GM19328 (cell line): ENCODE data around the gene OR51V1.

ENCODE experiments used
- ATAC-seq: cut with Tn5 transposase; IDR thresholded peaks from one replicate; pipeline ENCODE4 v1.9.1; 2021; ENCODE audit warnings: mild to moderate bottlenecking, moderate library complexity; ENCODE audit not compliant: unreplicated experiment

Gene OR51V1

DNA sequence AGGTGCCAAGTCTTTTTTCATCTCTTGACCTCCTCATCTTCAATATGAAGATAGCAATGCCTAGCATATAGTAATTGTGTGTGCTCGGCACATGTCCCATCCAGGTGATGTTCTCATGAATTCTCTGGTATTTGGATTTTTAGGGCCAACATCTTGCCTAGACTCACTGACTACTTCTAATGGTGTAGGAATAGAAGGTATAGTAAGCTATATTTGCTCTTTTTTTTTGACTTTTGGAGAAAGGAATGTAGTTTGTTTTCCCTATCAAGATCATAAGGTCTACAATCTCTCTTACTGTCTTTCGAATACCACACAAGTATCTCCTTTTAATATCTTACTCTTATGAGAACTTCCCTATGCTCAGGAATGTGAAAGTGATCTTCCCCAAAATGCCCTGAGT, 30.6 kb upstream of the OR51V1 start:
- no peak for ATAC-seq

DNA sequence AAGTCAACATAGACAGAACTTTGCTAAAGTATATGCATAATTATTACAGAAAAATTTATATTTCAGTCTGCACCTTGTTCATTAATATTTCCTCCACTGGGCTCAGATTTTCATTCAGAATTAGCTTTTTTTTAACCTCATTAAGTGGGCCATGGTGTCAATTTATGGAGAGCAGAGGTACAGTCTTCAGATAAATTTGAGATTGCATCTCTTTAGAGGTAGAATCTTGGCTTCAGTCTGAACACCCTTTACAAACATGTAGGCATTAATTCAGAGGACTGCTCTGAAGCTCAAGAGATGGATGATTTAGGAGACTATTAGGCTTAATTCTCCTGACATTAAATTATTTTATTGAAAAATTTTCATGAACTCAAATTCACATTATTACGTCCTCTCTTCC, 29.8 kb upstream of the OR51V1 start:
- ATAC-seq = no peak

DNA sequence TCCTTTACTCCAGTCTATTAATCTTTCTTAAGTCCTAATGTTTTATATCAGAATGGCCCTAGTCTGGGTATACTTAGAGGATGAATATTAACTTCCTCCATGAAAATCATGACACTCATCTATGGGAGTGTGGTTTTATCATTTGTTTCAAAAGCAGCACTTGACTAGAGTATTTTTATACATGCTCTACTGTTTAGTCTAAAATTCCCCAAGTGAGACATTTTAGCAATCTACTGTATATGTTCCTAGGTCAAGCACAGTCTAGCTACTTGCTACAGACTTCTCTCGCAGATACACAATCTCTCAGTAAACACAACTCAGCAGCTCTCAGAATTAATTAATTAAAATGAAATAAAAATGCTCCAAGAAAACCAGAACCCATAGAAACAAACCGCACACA, 29.3 kb upstream of the OR51V1 start:
- ATAC-seq = no peak

DNA sequence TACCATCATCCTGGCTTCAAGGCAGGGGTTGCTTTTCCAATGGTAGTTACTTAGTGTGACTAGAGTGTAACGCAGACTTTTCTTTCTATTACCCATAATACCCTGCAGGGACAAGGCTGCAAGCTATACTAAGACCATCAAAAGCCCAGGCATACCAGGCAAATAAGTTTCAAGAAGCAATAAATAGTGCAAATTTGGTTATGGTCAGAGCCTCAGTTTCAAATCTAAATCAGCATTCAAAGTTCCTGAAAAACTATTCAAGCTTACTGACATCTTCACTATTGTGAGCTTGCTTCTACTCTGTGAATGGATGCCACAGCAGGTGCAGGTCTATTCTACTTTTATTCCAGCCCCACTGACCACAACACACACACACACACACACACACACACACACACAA, 28.9 kb upstream of the OR51V1 start:
- no peak for ATAC-seq

DNA sequence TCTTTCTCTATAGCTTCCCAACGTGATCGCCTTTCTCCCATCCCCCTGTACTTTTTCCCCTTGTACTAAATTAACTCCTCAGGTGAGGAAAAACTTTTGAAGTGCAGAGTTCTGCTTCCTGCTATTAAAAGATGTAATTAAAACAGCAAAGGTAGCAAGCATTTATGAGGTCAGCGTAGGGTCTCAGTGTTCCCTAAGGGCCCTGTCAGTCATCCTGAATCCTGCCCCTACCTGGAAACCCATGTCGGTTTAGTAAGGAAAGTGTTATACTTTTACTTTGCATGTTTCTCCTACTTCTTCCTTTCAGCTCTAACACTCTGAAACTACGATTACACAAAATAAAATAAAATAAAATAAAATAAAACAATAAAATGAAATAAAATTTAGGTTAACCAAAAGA, 27.6 kb upstream of the OR51V1 start:
- no peak for ATAC-seq

DNA sequence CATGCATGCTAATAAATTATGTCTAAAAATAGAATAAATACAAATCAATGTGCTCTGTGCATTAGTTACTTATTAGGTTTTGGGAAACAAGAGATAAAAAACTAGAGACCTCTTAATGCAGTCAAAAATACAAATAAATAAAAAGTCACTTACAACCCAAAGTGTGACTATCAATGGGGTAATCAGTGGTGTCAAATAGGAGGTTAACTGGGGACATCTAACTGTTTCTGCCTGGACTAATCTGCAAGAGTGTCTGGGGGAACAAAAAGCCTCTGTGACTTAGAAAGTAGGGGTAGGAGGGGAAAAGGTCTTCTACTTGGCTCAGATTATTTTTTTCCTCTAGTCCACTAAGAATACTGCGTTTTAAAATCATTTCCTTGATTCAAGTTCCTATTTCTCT, 27.2 kb upstream of the OR51V1 start:
- no peak for ATAC-seq

DNA sequence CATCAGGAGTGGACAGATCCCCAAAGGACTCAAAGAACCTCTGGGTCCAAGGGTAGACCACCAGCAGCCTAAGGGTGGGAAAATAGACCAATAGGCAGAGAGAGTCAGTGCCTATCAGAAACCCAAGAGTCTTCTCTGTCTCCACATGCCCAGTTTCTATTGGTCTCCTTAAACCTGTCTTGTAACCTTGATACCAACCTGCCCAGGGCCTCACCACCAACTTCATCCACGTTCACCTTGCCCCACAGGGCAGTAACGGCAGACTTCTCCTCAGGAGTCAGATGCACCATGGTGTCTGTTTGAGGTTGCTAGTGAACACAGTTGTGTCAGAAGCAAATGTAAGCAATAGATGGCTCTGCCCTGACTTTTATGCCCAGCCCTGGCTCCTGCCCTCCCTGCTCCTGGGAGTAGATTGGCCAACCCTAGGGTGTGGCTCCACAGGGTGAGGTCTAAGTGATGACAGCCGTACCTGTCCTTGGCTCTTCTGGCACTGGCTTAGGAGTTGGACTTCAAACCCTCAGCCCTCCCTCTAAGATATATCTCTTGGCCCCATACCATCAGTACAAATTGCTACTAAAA, 26.3 kb upstream of the OR51V1 start, which contains the start of gene HBB:
Gene HBB (minus strand): TSS at position 340 of the 579 bp plus-strand sequence. CDS start 50 bp downstream, at position 290.
- ATAC-seq = no peak

DNA sequence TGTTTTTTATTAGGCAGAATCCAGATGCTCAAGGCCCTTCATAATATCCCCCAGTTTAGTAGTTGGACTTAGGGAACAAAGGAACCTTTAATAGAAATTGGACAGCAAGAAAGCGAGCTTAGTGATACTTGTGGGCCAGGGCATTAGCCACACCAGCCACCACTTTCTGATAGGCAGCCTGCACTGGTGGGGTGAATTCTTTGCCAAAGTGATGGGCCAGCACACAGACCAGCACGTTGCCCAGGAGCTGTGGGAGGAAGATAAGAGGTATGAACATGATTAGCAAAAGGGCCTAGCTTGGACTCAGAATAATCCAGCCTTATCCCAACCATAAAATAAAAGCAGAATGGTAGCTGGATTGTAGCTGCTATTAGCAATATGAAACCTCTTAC, 25.0 kb upstream of the OR51V1 start:
- ATAC-seq = no peak

DNA sequence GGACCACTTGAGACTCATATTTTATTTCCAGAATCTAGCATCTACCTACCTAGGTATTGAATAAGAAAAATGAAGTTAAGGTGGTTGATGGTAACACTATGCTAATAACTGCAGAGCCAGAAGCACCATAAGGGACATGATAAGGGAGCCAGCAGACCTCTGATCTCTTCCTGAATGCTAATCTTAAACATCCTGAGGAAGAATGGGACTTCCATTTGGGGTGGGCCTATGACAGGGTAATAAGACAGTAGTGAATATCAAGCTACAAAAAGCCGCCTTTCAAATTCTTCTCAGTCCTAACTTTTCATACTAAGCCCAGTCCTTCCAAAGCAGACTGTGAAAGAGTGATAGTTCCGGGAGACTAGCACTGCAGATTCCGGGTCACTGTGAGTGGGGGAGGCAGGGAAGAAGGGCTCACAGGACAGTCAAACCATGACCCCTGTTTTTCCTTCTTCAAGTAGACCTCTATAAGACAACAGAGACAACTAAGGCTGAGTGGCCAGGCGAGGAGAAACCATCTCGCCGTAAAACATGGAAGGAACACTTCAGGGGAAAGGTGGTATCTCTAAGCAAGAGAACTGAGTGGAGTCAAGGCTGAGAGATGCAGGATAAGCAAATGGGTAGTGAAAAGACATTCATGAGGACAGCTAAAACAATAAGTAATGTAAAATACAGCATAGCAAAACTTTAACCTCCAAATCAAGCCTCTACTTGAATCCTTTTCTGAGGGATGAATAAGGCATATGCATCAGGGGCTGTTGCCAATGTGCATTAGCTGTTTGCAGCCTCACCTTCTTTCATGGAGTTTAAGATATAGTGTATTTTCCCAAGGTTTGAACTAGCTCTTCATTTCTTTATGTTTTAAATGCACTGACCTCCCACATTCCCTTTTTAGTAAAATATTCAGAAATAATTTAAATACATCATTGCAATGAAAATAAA, 24.3 kb upstream of the OR51V1 start:
- no peak for ATAC-seq

DNA sequence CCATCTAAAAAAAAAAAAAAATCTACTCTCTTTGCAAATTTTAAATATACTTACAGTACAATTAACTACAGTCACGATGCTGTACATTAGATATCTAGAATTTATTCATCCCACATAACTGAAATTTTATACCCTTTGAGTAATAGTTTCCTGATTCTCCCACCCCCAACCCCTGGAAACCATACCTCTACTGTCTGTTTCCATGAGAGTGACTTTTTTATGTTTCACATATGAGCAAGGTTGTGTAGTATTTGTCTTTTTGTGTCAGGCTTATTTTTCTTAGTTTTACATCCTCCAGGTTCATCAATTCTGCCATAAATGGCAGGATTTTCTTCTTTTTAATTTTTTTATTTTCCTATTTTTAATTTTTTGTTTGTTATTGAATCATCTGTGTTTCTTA, 23.2 kb upstream of the OR51V1 start:
- no peak for ATAC-seq

DNA sequence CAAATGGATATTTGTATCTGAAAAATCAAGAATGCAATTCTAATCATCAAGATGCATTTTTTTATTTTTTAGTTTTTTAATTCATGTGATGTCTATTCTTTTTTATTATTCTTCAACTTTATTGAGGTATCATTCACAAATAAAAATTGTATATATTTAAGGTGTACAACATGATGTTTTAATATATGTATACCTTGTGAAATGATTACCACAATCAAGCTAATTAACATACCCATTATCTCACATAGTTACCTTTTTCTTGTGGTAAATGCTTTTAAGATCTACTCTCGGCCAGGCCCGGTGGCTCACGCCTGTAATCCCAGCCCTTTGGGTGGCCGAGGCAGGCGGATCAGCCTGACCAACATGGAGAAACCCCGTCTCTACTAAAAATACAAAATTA, 22.7 kb upstream of the OR51V1 start:
- no peak for ATAC-seq

DNA sequence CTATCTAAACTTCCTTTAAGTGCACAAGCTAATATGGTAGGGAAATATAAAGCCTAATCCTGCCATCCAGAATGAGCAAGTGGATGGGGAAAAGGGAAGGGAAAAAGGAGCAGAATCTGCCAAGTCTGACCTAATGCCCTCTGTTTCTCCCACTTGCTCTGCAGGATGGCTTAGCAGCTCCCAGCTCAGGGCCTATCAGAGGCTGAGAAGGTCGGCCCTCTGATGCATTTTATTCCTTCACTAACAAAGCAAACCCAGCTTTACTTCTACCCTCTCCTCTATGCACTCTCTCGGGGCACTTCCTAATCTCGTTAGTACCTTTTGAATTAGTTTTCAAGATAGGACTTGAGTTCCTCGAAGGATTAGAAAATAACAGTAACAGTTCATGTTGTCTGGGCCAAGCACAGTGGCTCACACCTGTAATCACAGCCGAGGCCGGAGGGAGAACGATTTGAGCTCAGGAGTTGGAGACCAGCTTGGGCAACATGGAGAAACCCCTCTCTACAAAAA, 9.9 kb upstream of the OR51V1 start:
- ATAC-seq = no peak

DNA sequence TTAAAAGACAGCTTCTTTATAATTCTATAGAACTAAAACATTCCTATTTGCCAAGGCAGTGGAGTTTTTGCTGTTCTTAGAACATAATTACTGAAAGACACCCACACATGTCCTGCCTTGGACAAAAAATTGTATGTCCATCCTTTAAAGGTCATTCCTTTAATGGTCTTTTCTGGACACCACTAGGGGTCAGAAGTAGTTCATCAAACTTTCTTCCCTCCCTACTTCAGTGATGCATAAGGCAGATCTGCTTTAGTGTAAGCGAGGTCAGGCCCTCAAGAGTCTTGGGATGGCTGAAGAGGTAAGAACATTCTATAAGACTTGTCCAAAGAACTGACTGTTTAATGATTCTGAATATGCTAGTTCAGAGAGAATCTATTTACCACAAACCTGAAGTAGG, 4.3 kb upstream of the OR51V1 start:
- no peak for ATAC-seq

DNA sequence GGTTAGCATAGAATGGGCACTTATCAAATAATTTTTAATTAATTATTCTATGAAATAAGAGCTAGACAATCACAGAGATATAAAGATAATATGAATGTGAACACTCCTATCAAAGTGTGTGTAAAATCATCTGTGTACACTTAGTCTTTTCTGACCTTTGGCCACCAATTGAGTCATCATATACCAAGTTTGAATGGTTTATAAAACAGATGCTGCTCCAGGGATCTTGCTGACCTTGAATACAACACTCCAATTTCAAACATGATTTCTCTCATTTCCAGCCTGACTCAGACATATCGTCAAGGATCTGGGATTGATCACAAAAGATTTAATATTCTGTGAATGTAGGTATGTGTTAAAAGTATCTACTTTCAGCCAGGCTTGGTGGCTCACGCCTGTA, 2.9 kb upstream of the OR51V1 start:
- ATAC-seq = no peak

DNA sequence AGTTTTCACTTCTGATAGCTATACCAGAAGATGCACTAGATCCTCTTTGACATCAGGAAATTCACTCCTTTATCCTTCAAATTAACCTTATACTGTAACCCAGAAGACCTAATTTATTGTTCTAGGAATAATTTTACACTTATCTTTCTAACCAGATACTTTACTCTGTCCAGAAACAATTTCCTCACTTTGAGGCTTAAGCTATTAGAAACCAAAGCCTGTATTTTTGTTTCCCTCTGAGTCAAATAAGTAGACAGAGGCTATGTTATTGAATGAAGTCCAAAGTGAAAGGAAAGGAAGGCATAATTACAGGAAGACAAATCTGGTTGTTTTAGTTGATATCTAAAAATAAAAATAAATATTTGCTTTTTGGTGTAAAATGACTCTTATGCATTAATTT, 2.2 kb downstream of the OR51V1 start:
- ATAC-seq = no peak

DNA sequence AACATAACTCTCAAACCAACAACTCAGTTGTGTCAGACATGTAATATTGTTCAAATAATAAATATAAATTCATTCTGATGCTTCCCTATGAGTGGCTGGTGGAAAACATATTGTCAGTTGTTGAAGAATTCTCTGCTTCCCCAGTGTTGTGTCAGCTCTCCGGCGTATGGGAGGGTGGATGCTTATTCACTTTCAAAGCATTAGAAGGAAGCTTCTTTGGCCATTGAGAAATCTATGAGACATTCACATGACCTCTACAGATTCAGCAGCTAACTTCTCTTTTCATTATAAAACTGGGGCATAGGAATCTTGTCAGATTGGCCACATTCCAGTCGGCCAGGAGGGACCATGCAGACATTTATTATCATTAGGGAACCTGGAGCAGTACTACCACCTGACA, 2.9 kb downstream of the OR51V1 start:
- no peak for ATAC-seq

DNA sequence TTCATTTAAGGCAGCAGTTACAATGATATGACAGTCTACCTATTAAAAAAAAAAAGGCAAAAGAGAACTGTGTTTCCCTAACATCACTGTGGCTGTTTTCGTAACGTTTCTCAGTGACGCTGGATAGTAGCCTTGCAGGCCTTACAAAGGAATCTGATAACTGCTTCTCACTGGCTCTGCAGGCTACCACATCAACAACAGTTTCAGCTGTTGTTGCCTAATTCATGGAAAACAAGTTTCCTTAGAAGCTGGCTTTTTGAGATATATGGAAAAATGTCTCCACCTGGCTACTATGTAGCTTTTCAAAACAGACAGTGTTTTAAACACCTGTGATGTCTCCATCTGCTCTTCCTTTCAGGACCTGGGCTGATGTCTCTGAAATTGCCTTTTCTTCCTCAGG, 3.8 kb downstream of the OR51V1 start:
- ATAC-seq = no peak

DNA sequence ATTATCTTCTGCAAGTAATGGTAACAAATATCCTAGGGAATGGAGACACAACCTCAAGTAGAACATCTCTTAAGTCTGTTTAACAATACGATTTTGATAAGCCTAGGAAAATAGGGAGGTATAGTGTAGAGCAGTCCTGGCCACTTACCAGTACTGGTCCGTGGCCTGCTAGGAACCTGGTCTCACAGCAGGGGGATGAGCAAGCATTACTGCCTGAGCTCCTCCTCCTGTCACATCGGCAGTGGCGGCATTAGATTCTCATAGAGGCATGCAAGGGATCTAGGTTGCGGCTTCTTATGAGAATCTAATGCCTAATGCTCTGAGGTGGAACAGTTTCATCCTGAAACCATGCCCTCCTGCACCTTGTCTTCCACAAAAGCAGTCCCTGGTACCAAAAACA, 4.4 kb downstream of the OR51V1 start:
- no peak for ATAC-seq

DNA sequence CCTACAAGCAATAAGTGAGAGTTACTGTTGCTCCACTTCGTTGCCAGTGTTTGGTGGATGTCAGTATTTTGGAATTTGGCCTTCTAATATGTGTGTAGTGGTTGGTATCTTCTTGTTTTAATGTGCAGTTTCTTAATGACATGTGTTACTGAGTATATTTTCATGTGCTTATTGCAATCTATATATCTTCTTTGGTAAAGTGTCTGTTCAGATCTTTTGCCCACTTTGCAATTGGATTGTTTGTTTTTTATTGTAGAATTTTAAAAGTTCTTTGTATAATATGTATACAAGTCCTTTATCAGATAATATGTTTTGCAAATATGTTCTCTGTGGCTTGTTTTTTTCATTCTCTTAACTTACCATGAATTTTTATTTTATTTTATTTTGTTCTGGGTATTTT, 7.7 kb downstream of the OR51V1 start:
- no peak for ATAC-seq

DNA sequence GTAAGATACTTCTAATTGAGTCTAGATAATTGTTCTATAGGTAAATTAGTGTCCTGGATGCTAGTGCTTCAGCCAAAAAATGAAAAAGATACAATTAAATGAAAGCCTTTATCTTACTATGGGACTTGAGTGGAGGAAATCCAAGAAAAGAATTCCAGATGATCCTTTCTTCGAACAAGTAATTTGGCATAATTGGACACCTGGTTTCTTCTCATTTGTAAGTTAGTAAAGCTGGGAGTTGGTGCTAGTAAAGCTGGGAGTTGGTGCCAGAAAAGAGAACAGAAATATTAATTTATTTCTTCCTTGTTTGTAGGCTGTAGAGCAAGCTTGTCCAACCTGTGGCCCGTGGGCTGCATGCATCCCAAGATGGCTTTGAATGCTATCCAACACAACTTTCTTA, 12.3 kb downstream of the OR51V1 start:
- no peak for ATAC-seq

DNA sequence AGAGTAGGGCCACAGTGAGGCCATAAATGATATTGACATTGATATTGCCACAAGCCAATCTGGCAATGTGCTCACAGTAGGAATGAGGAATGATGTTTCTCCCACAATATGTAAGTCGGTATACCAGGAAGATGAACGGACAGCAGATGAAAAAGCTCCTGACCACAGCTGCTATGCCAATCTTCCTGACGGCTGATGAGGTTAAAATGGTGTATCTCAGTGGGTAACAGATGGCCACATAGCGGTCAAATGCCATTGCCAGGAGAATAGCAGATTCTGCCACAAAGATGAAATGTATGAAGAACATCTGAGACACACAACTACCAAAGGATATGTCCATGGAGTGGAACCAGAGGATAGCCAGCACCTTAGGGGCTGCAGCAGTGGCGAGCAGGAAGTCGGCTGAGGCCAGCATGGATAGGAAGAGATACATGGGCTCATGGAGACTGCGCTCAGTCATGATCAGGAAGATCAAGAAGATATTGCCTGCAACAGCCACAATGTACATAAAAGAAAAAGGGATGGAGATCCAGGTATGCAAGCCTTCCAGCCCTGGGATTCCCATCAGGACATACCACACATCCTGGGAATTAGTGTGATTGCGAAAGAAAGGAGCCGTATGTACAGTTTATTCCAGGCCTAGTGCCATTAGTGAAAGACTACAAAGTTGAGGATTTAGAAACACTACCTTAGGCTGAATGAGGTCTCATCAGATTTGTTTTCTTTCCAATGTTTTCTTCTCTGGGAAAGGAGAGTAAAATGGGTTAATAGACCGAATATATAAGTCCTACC, 22.2 kb downstream of the OR51V1 start:
- ATAC-seq = no peak

DNA sequence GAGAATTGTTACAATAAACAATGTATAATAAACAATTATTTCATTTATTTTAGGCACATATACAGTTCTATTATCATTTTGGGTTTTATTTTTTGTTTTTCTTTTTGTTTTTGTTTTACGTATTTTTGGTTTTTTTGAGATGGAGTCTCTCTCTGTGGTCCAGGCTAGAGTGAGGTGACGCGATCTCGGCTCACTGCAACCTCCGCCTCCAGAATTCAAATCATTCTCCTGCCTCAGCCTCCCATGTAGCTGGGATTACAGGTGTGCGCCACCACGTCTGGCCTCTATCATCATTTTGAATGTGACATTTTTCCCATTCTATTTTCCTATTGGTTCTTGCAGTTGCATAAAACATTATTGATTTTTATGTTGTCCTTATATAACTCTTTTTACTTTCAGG, 25.5 kb downstream of the OR51V1 start:
- no peak for ATAC-seq
